ENCODE results near the gene SF1. TPM values are rescaled to one million over a fixed set of nuclear protein-coding genes. Genes with fewer than 3 reads are reported as not detected.

Gene SF1
- total and polyA plus RNA-seq, 9 of the 15 experiments (the other 6 are each of a cell fraction or from before 2014, with no cell fraction given), result 13.1 to 334 (median 111) TPM

- TF ChIP-seq ZNF431 (CRISPR knock-in tag; IDR thresholded peaks at IDR 0.05) (no peak), FOXA3 (CRISPR knock-in tag; conservative IDR thresholded peaks at IDR 0.05 in 1 of 2, IDR thresholded peaks at IDR 0.05 in 1 of 2) (0 out of 4 replicates have a peak, but pooled peaks of 1 of the 2 experiments have one; percentile 26), SRF (CRISPR knock-in tag; IDR thresholded peaks at IDR 0.05) (peak in 1 of 2 experiments; percentile 69; a peak in 2 of 4 replicates), RAD21 (CRISPR knock-in tag; conservative IDR thresholded peaks at IDR 0.05 in 1 of 2, IDR thresholded peaks at IDR 0.05 in 1 of 2) (peak; percentile 60 to 80), SMARCA4 (IDR thresholded peaks at IDR 0.05) (peak; percentile 80), ZNF592 (IDR thresholded peaks at IDR 0.05) (no peak), ZNF707 (CRISPR knock-in tag; conservative IDR thresholded peaks at IDR 0.05) (no peak), ZFPM2 (CRISPR knock-in tag; IDR thresholded peaks at IDR 0.05) (no peak), ZNF717 (CRISPR knock-in tag; IDR thresholded peaks at IDR 0.05) (no peak), NEUROD1 (IDR thresholded peaks at IDR 0.05; ENCODE audit: borderline replicate concordance, low read depth, low read length, partially characterized antibody) (peak; percentile 36), MAFF (IDR thresholded peaks at IDR 0.05; ENCODE audit: low read length) (no peak), PRDM10 (IDR thresholded peaks at IDR 0.05; ENCODE audit: partially characterized antibody) (peak; percentile 30), HDAC2 (IDR thresholded peaks at IDR 0.05) (no peak), KLF16 (IDR thresholded peaks at IDR 0.05) (0 out of 2 replicates have a peak, but pooled peaks have one; percentile 41), E2F6 (IDR thresholded peaks at IDR 0.05; ENCODE audit: borderline replicate concordance in 1 of 2, extremely low read depth in 1 of 2, insufficient read depth in 1 of 2, insufficient read length in 1 of 2, low read depth in 1 of 2, low read length in 1 of 2, poor library complexity in 1 of 2, severe bottlenecking in 1 of 2) (no peak)
- TF ChIP-seq, protein P1, sequence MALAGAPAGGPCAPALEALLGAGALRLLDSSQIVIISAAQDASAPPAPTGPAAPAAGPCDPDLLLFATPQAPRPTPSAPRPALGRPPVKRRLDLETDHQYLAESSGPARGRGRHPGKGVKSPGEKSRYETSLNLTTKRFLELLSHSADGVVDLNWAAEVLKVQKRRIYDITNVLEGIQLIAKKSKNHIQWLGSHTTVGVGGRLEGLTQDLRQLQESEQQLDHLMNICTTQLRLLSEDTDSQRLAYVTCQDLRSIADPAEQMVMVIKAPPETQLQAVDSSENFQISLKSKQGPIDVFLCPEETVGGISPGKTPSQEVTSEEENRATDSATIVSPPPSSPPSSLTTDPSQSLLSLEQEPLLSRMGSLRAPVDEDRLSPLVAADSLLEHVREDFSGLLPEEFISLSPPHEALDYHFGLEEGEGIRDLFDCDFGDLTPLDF (CRISPR knock-in tag; IDR thresholded peaks at IDR 0.05), result no peak
These were observed 9.4 kb upstream of the SF1 start (continued) for GRCh38 chr11:64787526-64788320.

All from K562 (cell line).